Vagina (tissue), 2 donors: ENCODE data around the gene HTR4. TPM values are rescaled to one million over a fixed set of nuclear protein-coding genes. Genes with fewer than 3 reads are reported as not detected.

Experiments used
- DNase-seq, 2 donors: peaks; one replicate each; pipeline ENCODE4 v3.0.0-alpha.2; 2017; ENCODE audit errors: extremely low spot score in 2 of 2
- H3K27ac ChIP-seq: fragments of 200-600 bp; sonication (generic); one replicate; pipeline ENCODE4 v1.5.1; 2019
- H3K27me3 ChIP-seq: fragments of 200-600 bp; sonication (generic); one replicate; pipeline ENCODE4 v1.5.1; 2019
- H3K36me3 ChIP-seq, 2 donors: fragments of 200-600 bp; sonication (generic); one replicate each; pipeline ENCODE4 v1.5.1; 2017 to 2019
- H3K4me1 ChIP-seq: fragments of 200-600 bp; sonication (generic); one replicate; pipeline ENCODE4 v1.5.1; 2019
- H3K4me3 ChIP-seq, 2 donors: fragments of 200-600 bp; sonication (generic); 1 replicate in 1 of 2; 2 replicates in 1 of 2; pipeline ENCODE4 v1.5.1; 2016 to 2019
- H3K9me3 ChIP-seq: fragments of 200-600 bp; sonication (generic); one replicate; pipeline ENCODE4 v1.5.1; 2019
- POLR2A ChIP-seq, 2 donors: fragments of 450-650 bp; IDR thresholded peaks; one replicate each; pipeline ENCODE4 v1.6.1; 2017; ENCODE audit warnings: antibody characterized with exemption in 2 of 2, mild to moderate bottlenecking in 2 of 2, moderate library complexity in 2 of 2
- POLR2AphosphoS5 ChIP-seq, 2 donors: sonication (generic); formaldehyde crosslinking; IDR thresholded peaks; one replicate each; pipeline ENCODE4 v1.9.0; 2017; ENCODE audit warnings: antibody characterized with exemption in 2 of 2, mild to moderate bottlenecking in 2 of 2, low read depth in 1 of 2; ENCODE audit not compliant: insufficient read depth in 1 of 2
- intact Hi-C: fragments of 100-400 bp; cut with DNase I; formaldehyde crosslinking; loops from one replicate; pipeline ENCODE4 v1.15.1; 2023
- total RNA-seq: library from RNA; depleted of rRNA; stranded (reverse); fragments of >200 nt; gene quantifications from one replicate; pipeline ENCODE4 v1.2.3, GENCODE V29; 2016
- TF ChIP-seq, protein P1 (sequence below), 3 experiments: fragments of 450-650 bp in 2 of 3; fragments of 200-600 bp in 1 of 3; sonication (generic) in 1 of 3; IDR thresholded peaks; one replicate each; pipeline ENCODE4 v1.5.1; 2017 to 2019; ENCODE audit warnings: antibody characterized with exemption in 3 of 3, mild to moderate bottlenecking in 2 of 3, moderate library complexity in 2 of 3

Gene HTR4
- total RNA-seq, 1 donor from 2014 or later: 2.9 TPM

DNA sequence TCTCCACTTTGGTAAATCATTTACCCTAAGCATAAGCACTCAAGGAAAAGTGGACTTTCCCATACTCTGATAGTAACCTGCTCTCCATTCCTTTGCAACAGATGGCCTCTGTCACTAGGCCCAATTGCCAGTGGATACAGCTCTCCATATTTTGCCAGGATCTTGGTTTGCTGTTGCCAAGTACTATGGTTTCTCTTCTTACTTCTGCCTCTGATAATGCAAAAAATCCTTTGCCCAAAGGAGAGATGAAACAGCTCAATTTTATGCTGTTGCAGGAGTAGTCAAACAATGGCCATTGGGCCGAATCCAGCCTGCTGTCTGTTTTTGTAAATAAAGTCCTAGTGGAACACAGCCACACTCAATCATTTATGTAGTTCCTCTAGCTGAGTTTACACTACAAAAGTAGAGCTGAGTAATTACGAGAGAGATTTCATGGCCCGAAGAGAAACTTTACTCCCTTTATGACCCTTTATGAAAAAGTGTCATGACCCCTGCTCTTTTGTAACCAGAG is 92.5 kb downstream of the HTR4 start:
- Histone ChIP-seq H3K36me3 (no peaks in the 10 kb centered on the region), H3K27ac (no peak overlapping the region), H3K27me3 (no peaks in the 10 kb centered on the region), H3K9me3 (no peaks in the 10 kb centered on the region), H3K4me3 (no peak overlapping the region), H3K4me1 (no peaks in the 10 kb centered on the region)
- TF ChIP-seq POLR2AphosphoS5 (IDR thresholded peaks at IDR 0.05; ENCODE audit: insufficient read depth in 1 of 2, low read depth in 1 of 2): no peak
- TF ChIP-seq, protein P1, sequence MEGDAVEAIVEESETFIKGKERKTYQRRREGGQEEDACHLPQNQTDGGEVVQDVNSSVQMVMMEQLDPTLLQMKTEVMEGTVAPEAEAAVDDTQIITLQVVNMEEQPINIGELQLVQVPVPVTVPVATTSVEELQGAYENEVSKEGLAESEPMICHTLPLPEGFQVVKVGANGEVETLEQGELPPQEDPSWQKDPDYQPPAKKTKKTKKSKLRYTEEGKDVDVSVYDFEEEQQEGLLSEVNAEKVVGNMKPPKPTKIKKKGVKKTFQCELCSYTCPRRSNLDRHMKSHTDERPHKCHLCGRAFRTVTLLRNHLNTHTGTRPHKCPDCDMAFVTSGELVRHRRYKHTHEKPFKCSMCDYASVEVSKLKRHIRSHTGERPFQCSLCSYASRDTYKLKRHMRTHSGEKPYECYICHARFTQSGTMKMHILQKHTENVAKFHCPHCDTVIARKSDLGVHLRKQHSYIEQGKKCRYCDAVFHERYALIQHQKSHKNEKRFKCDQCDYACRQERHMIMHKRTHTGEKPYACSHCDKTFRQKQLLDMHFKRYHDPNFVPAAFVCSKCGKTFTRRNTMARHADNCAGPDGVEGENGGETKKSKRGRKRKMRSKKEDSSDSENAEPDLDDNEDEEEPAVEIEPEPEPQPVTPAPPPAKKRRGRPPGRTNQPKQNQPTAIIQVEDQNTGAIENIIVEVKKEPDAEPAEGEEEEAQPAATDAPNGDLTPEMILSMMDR (IDR thresholded peaks at IDR 0.05): no peak
- no peak for TF ChIP-seq POLR2A (IDR thresholded peaks at IDR 0.05)
- intact Hi-C loops: no loop called here
- DNase-seq: no peak

DNA sequence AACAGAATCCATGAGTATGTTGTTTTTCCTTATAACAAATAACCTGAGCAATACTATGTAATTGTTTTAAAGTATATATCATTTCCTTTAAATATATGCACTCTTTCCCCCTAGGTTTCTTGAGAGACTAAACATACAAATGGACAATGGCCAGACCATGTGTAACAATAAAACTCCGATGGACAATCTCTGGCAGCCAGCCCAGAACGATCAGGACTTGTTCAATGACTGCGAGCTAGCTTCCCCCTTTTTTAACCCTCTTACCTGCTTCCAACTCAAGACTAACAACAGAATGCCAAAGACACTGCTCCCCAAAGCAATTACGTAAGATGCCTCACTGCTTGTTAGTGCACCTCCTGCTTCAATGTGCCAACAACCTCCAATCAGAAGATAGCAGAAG is 94.9 kb downstream of the HTR4 start:
- Histone ChIP-seq H3K9me3 (no peaks in the 10 kb centered on the region), H3K27ac (no peak overlapping the region), H3K27me3 (no peaks in the 10 kb centered on the region), H3K4me1 (no peaks in the 10 kb centered on the region), H3K4me3 (no peak overlapping the region), H3K36me3 (no peaks in the 10 kb centered on the region)
- TF ChIP-seq, protein P1 (IDR thresholded peaks at IDR 0.05): no peak
- TF ChIP-seq POLR2A (IDR thresholded peaks at IDR 0.05) (no peak), POLR2AphosphoS5 (IDR thresholded peaks at IDR 0.05; ENCODE audit: insufficient read depth in 1 of 2, low read depth in 1 of 2) (no peak)
- intact Hi-C loops: no loop called here
- no peak for DNase-seq

DNA sequence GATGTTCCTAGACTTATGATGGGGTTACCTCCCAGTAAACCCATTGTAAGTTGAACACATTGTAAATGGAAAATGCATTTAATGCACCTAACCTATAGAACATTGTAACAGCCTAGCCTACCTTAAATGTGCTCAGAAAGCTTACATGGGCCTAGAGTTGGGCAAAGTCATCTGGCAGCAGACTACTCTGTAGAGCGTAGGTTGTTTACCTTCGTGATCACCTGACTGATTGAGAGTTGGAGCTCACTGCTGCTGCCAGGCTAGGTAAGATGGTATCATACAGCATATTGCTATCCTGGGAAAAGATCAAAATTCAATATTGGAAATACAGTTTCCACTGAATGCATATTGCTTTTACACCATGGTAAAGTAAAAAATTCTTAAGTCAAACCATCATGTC is 95.4 kb downstream of the HTR4 start:
- intact Hi-C loops: no loop called here
- Histone ChIP-seq H3K27ac (no peak overlapping the region), H3K27me3 (no peaks in the 10 kb centered on the region), H3K36me3 (no peaks in the 10 kb centered on the region), H3K4me3 (no peak overlapping the region), H3K4me1 (no peaks in the 10 kb centered on the region), H3K9me3 (no peaks in the 10 kb centered on the region)
- TF ChIP-seq POLR2AphosphoS5 (IDR thresholded peaks at IDR 0.05; ENCODE audit: insufficient read depth in 1 of 2, low read depth in 1 of 2) (no peak), POLR2A (IDR thresholded peaks at IDR 0.05) (no peak)
- TF ChIP-seq, protein P1 (IDR thresholded peaks at IDR 0.05): no peak
- DNase-seq: no peak

DNA sequence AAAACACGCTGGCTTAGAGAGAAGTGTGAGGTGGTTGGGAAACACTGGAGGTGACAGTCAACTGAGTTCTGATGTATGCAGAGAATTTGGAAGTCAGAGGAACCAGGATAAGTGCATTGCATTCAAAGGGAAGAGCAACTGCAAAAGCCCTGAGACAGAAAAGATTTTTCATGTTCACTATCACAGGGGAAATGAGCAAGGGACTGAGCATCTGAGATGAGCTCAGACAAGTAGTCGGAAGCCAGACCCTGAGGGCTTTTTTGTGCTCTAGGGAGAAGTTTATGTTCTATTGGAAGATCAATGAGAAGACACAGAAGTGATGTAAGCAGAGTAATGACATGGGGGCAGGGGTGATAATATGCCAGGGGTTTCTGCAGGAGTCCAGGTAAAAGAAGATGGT is 97.5 kb downstream of the HTR4 start:
- no peak overlapping the region for H3K27ac ChIP-seq
- H3K9me3 ChIP-seq: no peaks in the 10 kb centered on the region
- no peaks in the 10 kb centered on the region for H3K36me3 ChIP-seq
- no peaks in the 10 kb centered on the region for H3K4me1 ChIP-seq
- no peak overlapping the region for H3K4me3 ChIP-seq
- H3K27me3 ChIP-seq: no peaks in the 10 kb centered on the region
- TF ChIP-seq, protein P1 (IDR thresholded peaks at IDR 0.05): no peak
- TF ChIP-seq POLR2AphosphoS5 (IDR thresholded peaks at IDR 0.05; ENCODE audit: insufficient read depth in 1 of 2, low read depth in 1 of 2) (no peak), POLR2A (IDR thresholded peaks at IDR 0.05) (no peak)
- no peak for DNase-seq
- intact Hi-C loops: no loop called here

DNA sequence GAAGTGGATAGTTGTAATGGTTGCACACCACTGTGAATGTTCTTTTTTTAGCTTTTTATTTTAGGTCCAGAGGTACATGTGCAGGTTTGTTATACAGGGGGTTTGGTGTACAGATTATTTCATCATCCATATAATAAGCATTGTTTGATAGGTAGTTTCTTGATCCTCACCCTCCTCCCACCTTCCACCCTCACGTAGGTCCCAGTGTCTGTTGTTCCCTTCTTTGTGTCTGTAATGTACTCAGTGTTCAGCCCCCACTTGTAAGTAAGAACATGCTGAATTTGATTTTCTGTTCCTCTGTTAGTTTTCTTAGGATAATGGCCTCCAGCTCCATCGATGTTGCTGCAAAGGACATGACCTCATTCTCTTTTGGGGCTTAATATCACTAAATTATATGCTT is 99.7 kb downstream of the HTR4 start:
- intact Hi-C loops: no loop called here
- no peak overlapping the region for H3K27ac ChIP-seq
- H3K9me3 ChIP-seq: no peaks in the 10 kb centered on the region
- H3K4me3 ChIP-seq: no peak overlapping the region
- no peaks in the 10 kb centered on the region for H3K27me3 ChIP-seq
- H3K36me3 ChIP-seq: no peaks in the 10 kb centered on the region
- H3K4me1 ChIP-seq: no peaks in the 10 kb centered on the region
- DNase-seq: no peak
- no peak for TF ChIP-seq POLR2A (IDR thresholded peaks at IDR 0.05)
- TF ChIP-seq, protein P1 (IDR thresholded peaks at IDR 0.05): no peak
- TF ChIP-seq POLR2AphosphoS5 (IDR thresholded peaks at IDR 0.05; ENCODE audit: insufficient read depth in 1 of 2, low read depth in 1 of 2): no peak
